MCF 10A (cell line): ENCODE data around the gene ADGRL3. TPM values are rescaled to one million over a fixed set of nuclear protein-coding genes. Genes with fewer than 3 reads are reported as not detected.

Experiments
- BruUV-seq: library from RNA; stranded (reverse); fragments of 400-500 nt; replicated peaks from 2 replicates; lab custom pipeline; 2021; lab: Mats Ljungman, UMichigan
- CTCF ChIA-PET: fragments of 300-600 bp; sonication (Branson Sonifier 250); formaldehyde crosslinking; extraction: SDS; loops from one replicate; lab custom pipeline; 2021; ENCODE audit warnings: antibody characterized with exemption, inconsistent platforms; lab: Yijun Ruan, JAX
- POLR2A ChIA-PET: fragments of 300-600, 350-650 bp; sonication (Branson Sonifier 250); formaldehyde crosslinking; extraction: SDS; loops from one replicate; lab custom pipeline; 2020; ENCODE audit warnings: antibody characterized with exemption, inconsistent platforms; lab: Yijun Ruan, JAX
- DNase-seq: peaks from one replicate; pipeline ENCODE4 v3.0.0-alpha.2; 2018; ENCODE audit not compliant: unreplicated experiment
- H3K27ac Mint-ChIP-seq: one replicate; pipeline ENCODE4 v1.8.0; 2022; ENCODE audit warnings: mild to moderate bottlenecking, low read depth, mixed read lengths; ENCODE audit not compliant: unreplicated experiment
- H3K27me3 Mint-ChIP-seq: one replicate; pipeline ENCODE4 v1.8.0; 2022; ENCODE audit warnings: mixed read lengths; ENCODE audit not compliant: insufficient read depth, unreplicated experiment
- H3K36me3 Mint-ChIP-seq: one replicate; pipeline ENCODE4 v1.8.0; 2022; ENCODE audit warnings: mild to moderate bottlenecking, moderate library complexity, mixed read lengths; ENCODE audit not compliant: insufficient read depth, unreplicated experiment
- H3K4me1 Mint-ChIP-seq: one replicate; pipeline ENCODE4 v1.8.0; 2022; ENCODE audit warnings: mixed read lengths; ENCODE audit not compliant: insufficient read depth, unreplicated experiment
- H3K4me3 Mint-ChIP-seq: one replicate; pipeline ENCODE4 v1.8.0; 2022; ENCODE audit warnings: mild to moderate bottlenecking, moderate library complexity, mixed read lengths; ENCODE audit not compliant: unreplicated experiment
- H3K9me3 Mint-ChIP-seq: one replicate; pipeline ENCODE4 v1.8.0; 2022; ENCODE audit warnings: mixed read lengths; ENCODE audit not compliant: unreplicated experiment
- intact Hi-C: fragments of 100-400 bp; cut with micrococcal nuclease; formaldehyde crosslinking; loops from 2 replicates; pipeline ENCODE4 v1.14.1; 2022
- total RNA-seq: library from RNA; stranded (reverse); gene quantifications from 2 replicates; pipeline ENCODE4 v1.2.3, GENCODE V29; 2022
- TF ChIP-seq, protein P1 (sequence below): fragments of 200-600 bp; IDR thresholded peaks from one replicate; pipeline ENCODE4 v1.8.0; 2022; ENCODE audit warnings: antibody characterized with exemption, mild to moderate bottlenecking; ENCODE audit not compliant: unreplicated experiment

Gene ADGRL3
- total RNA-seq, 1 experiment from 2014 or later, result 3.6 TPM

DNA sequence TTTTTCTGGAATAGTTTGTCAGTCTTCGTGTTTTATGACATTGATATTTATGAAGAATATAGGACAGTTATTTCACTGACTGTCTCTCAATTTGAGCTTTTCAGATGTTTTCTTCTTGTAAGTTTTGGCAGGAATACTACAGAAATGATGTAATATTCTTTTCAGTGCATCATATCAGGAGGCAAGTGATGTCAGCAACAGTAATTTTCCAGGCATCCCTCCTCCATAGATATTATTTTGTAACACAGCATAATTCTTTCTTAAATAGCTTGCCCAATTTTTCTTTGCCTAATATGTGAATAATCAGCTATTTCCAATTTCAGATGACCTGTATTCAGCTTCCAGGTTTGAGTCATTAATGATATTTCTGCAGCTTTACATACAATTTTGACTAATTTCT is 211.1 kb downstream of the ADGRL3 start:
- CTCF ChIA-PET, result no interaction called here
- Mint-ChIP-seq H3K36me3 (no peaks in the 10 kb centered on the region), H3K27ac (no peak overlapping the region), H3K4me3 (no peak overlapping the region), H3K9me3 (no peaks in the 10 kb centered on the region), H3K4me1 (peaks cover 4% of the 10 kb centered on the region), H3K27me3 (no peaks in the 10 kb centered on the region)
- intact Hi-C loops, result no loop called here
- no TSS peak for BruUV-seq
- TF ChIP-seq, protein P1, sequence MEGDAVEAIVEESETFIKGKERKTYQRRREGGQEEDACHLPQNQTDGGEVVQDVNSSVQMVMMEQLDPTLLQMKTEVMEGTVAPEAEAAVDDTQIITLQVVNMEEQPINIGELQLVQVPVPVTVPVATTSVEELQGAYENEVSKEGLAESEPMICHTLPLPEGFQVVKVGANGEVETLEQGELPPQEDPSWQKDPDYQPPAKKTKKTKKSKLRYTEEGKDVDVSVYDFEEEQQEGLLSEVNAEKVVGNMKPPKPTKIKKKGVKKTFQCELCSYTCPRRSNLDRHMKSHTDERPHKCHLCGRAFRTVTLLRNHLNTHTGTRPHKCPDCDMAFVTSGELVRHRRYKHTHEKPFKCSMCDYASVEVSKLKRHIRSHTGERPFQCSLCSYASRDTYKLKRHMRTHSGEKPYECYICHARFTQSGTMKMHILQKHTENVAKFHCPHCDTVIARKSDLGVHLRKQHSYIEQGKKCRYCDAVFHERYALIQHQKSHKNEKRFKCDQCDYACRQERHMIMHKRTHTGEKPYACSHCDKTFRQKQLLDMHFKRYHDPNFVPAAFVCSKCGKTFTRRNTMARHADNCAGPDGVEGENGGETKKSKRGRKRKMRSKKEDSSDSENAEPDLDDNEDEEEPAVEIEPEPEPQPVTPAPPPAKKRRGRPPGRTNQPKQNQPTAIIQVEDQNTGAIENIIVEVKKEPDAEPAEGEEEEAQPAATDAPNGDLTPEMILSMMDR, result no peak
- no peak for DNase-seq
- POLR2A ChIA-PET, result no interaction called here

DNA sequence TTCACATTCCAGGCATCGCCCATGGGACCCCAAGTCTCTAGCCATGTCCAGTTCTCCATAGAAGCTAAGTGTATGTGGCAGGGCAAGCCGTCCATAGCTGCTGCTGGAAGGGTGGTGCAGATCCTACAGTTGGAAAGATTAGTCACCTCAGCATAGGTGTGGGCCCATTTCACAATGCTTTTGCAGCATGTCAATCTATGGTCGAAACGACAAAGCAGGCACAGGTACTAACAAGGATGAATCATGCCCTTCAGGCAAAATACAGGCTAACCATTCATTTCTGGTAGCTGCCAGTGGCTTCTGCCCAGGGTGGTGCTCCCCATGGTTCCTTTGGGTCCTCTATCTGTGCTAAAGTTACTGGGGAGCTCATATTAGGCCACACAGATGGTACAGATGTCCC is 225.2 kb downstream of the ADGRL3 start:
- H3K36me3 Mint-ChIP-seq, result no peaks in the 10 kb centered on the region
- POLR2A ChIA-PET, result interaction anchor here (0.6 to 1.1 kb wide), 7 partner anchors 19 to 147 kb away, joined by 3 to 6 read pairs (median 3); no protein-coding TSS in a partner anchor
- BruUV-seq, result no TSS peak
- intact Hi-C loops, result no loop called here
- CTCF ChIA-PET, result interaction anchor here (0.6 to 0.7 kb wide), 3 partner anchors 46 to 936 kb away, joined by 3 read pairs; no protein-coding TSS in a partner anchor
- TF ChIP-seq, protein P1, result no peak
- H3K4me3 Mint-ChIP-seq, result no peak overlapping the region
- DNase-seq, result peak; percentile 96
- H3K9me3 Mint-ChIP-seq, result no peaks in the 10 kb centered on the region
- peaks cover 16% of the 10 kb centered on the region for H3K4me1 Mint-ChIP-seq
- H3K27me3 Mint-ChIP-seq, result no peaks in the 10 kb centered on the region
- H3K27ac Mint-ChIP-seq, result no peak overlapping the region

DNA sequence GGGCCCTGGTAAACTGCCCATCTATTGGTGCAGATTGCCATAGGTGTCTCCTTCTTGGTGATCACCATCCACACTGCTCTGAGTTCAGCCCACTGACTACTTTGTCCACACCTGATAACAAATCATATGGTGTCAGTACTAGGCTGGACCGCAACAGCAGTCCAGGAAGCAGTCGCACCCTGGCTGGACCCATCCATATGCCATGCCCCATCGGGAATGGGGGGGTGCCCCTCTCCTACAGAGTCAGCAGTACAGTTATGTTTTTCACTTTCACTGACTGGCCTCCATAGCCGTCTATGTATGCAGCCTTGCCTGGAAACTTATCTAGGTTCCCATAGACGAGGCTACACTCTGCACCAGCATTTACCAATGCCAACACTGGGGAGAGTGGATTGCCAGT is 226.1 kb downstream of the ADGRL3 start:
- Mint-ChIP-seq H3K27ac (no peak overlapping the region), H3K4me1 (peaks cover 16% of the 10 kb centered on the region), H3K27me3 (no peaks in the 10 kb centered on the region), H3K4me3 (no peak overlapping the region), H3K9me3 (no peaks in the 10 kb centered on the region), H3K36me3 (no peaks in the 10 kb centered on the region)
- intact Hi-C loops, result no loop called here
- BruUV-seq, result no TSS peak
- TF ChIP-seq, protein P1, result no peak
- CTCF ChIA-PET, result no interaction called here
- peak; percentile 6 for DNase-seq
- POLR2A ChIA-PET, result no interaction called here

DNA sequence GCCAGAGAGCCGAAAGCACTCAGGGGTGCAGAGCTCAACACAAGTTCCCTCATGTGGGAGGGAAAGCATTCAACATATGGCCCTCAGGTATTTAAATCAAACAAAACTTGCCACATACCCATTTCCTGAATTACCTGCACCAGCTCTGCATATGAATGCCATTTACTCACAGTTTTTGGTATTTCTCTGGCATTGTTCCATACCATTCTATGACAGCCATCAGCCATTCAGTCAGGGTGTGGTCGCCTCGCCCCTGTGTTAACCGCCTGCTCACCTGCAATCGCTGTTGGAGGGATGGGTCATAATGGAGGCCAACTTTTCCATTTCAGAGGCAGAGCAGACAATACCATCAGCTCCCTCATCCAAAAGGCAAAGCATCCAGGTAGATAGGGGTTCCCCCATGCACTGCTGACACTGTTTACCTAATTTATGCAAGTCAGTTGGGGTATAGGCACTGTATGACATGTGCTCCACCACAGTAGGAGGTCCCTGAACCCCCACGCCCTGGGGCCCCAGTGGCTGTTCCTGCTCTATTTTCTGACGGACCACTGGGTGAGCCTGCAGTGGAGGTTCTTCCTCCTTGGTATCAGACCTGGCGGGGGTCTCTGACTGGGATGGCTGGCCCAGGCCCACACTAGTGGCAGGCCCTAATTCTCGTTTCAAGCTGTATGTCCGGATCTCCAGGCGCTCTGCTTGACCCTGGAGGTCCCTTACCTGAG is 227.1 kb downstream of the ADGRL3 start:
- Mint-ChIP-seq H3K27me3 (no peaks in the 10 kb centered on the region), H3K4me1 (peaks cover 16% of the 10 kb centered on the region), H3K4me3 (no peak overlapping the region), H3K9me3 (no peaks in the 10 kb centered on the region), H3K27ac (peak overlapping the region; percentile 51), H3K36me3 (no peaks in the 10 kb centered on the region)
- POLR2A ChIA-PET, result no interaction called here
- peak; percentile 87 for DNase-seq
- TF ChIP-seq, protein P1, result no peak
- intact Hi-C loops, result no loop called here
- CTCF ChIA-PET, result no interaction called here
- BruUV-seq, result no TSS peak
